Spleen (tissue), 11 donors: ENCODE measurements around the gene CNTN5. TPM values are rescaled to one million over a fixed set of nuclear protein-coding genes. Genes with fewer than 3 reads are reported as not detected.
A peak's percentile ranks its signal among the peaks of the same experiment; 100 is the strongest.

ENCODE experiments used
- DNase-seq: peaks from one replicate; pipeline ENCODE4 v3.0.0-alpha.2; 2020
- H3K27ac ChIP-seq, 8 donors: fragments of 200-600 bp; sonication (generic) in 7 of 8; 1 replicate in 4 of 8; 2 replicates in 4 of 8; pipeline versions ENCODE4 v1.5.0 to v1.8.0; 2016 to 2021; ENCODE audit warnings: inconsistent platforms in 4 of 8, mild to moderate bottlenecking in 4 of 8, moderate library complexity in 1 of 8
- H3K27me3 ChIP-seq, 7 donors: fragments of 200-600 bp; sonication (generic) in 6 of 7; replicated peaks in 1 of 7; 1 replicate in 4 of 7; 2 replicates in 3 of 7; pipeline versions ENCODE4 v1.5.0 to v1.8.0; 2016 to 2021; ENCODE audit warnings: inconsistent platforms in 3 of 7, mild to moderate bottlenecking in 1 of 7
- H3K36me3 ChIP-seq, 6 donors: fragments of 200-600 bp; sonication (generic) in 5 of 6; 1 replicate in 4 of 6; 2 replicates in 2 of 6; pipeline versions ENCODE4 v1.5.0 to v1.8.0; 2016 to 2021; ENCODE audit warnings: inconsistent platforms in 2 of 6
- H3K4me1 ChIP-seq, 6 donors: fragments of 200-600 bp; sonication (generic) in 5 of 6; 1 replicate in 3 of 6; 2 replicates in 3 of 6; pipeline versions ENCODE4 v1.5.0 to v1.8.0; 2016 to 2021; ENCODE audit warnings: inconsistent platforms in 3 of 6
- H3K4me3 ChIP-seq, 8 donors: fragments of 200-600 bp; sonication (generic) in 7 of 8; 1 replicate in 4 of 8; 2 replicates in 4 of 8; pipeline versions ENCODE4 v1.5.0 to v1.8.0; 2016 to 2021; ENCODE audit warnings: inconsistent platforms in 4 of 8, mild to moderate bottlenecking in 4 of 8, moderate library complexity in 2 of 8
- H3K9me3 ChIP-seq, 8 donors: fragments of 200-600 bp; sonication (generic) in 7 of 8; 1 replicate in 4 of 8; 2 replicates in 4 of 8; pipeline versions ENCODE4 v1.5.0 to v1.8.0; 2016 to 2021; ENCODE audit warnings: inconsistent platforms in 4 of 8
- CTCF ChIP-seq, 11 experiments: fragments of 200-600 bp in 7 of 11; fragments of 450-650 bp in 4 of 11; sonication (generic) in 4 of 11; IDR thresholded peaks in 8 of 11; conservative IDR thresholded peaks in 3 of 11; 1 replicate in 7 of 11; 2 replicates in 4 of 11; pipeline versions ENCODE4 v1.4.0 to v1.8.0; 2016 to 2021; ENCODE audit warnings: antibody characterized with exemption in 11 of 11, inconsistent platforms in 4 of 11, mild to moderate bottlenecking in 1 of 11
- POLR2A ChIP-seq, 3 donors: fragments of 450-650 bp; IDR thresholded peaks; one replicate each; pipeline ENCODE4 v1.5.1; 2017; ENCODE audit warnings: antibody characterized with exemption in 3 of 3, mild to moderate bottlenecking in 1 of 3
- POLR2AphosphoS5 ChIP-seq, 3 donors: sonication (generic); formaldehyde crosslinking; IDR thresholded peaks; one replicate each; pipeline ENCODE4 v1.5.1; 2017; ENCODE audit warnings: antibody characterized with exemption in 3 of 3
- WGBS, 5 donors: extraction: QIAGEN DNeasy Blood & Tissue Kit in 3 of 5; methylation state at CpG; one replicate each; pipeline versions ENCODE4 v1.1.5 to v1.1.7; 2013 to 2018; 5-methylcytosine and 5-hydroxymethylcytosine counted together
- intact Hi-C: fragments of 100-400 bp; cut with DNase I; formaldehyde crosslinking; loops from one replicate; pipeline ENCODE4 v1.15.0; 2023; ENCODE audit warnings: low total_unique reads
- polyA plus RNA-seq, 3 donors: library from polyadenylated mRNA; stranded (reverse); fragments of 200-250 nt; gene quantifications; one replicate each; pipeline ENCODE4 v1.2.1, GENCODE V29; 2013
- total RNA-seq, 7 donors: library from RNA; depleted of rRNA in 3 of 7; stranded (reverse); fragments of >200 nt in 3 of 7; fragmentation: NEBNext Ultra II Directional in 4 of 7; extraction: Animal tissue kit (Norgen Biotek cat#: 25700) in 4 of 7; gene quantifications; one replicate each; pipeline versions ENCODE4 v1.1.0 to v1.2.1, GENCODE V29; 2016 to 2021
- donor health status: healthy with polysubstance abuse.
- donor health status: DM: no; HTN: no; CAD: no; lungs with moderate emphysema.
- donor health status: DM: no; HTN: no; CAD: no.
- donor health status: Bipolar disorder and iron deficiency.
- donor health status: healthy.
- donor health status: DM: no; HTN: no; CAD: no.
- donor health status: DM: yes; HTN: yes; CAD: no.

CNTN5 gene
- total and polyA plus RNA-seq, 10 donors, result 0.02 TPM; not detected in 8

- H3K27ac ChIP-seq, result no peak overlapping the region
- WGBS, 5 donors, result 68 to 80% (median 76%) methylated on average over 2 of the region's 2 CpGs
- no peak overlapping the region for H3K4me3 ChIP-seq
- peaks cover 0 to 6% (median 0%) of the 10 kb centered on the region in 6 donors for H3K4me1 ChIP-seq
- no peaks in the 10 kb centered on the region for H3K36me3 ChIP-seq
- intact Hi-C loops, result no loop called here
- no peaks in the 10 kb centered on the region for H3K27me3 ChIP-seq
- no peak for DNase-seq
- TF ChIP-seq POLR2A (IDR thresholded peaks at IDR 0.05) (no peak), POLR2AphosphoS5 (IDR thresholded peaks at IDR 0.05) (no peak), CTCF (IDR thresholded peaks at IDR 0.05 in 8 of 11, conservative IDR thresholded peaks at IDR 0.05 in 3 of 11) (no peak)
- H3K9me3 ChIP-seq, result no peaks in the 10 kb centered on the region
These were observed 46.0 kb downstream of the CNTN5 start for GRCh38 chr11:99066618-99067317.

GRCh38 chr11:99068832-99069231 lies 48.1 kb downstream of the CNTN5 start:
- intact Hi-C loops, result no loop called here
- no peak for TF ChIP-seq POLR2AphosphoS5 (IDR thresholded peaks at IDR 0.05)
- no peak for TF ChIP-seq CTCF (IDR thresholded peaks at IDR 0.05 in 8 of 11, conservative IDR thresholded peaks at IDR 0.05 in 3 of 11)
- no peak for TF ChIP-seq POLR2A (IDR thresholded peaks at IDR 0.05)
- Histone ChIP-seq H3K4me1 (peaks cover 0 to 6% (median 0%) of the 10 kb centered on the region in 6 donors), H3K4me3 (no peak overlapping the region), H3K27me3 (no peaks in the 10 kb centered on the region), H3K27ac (no peak overlapping the region), H3K36me3 (no peaks in the 10 kb centered on the region), H3K9me3 (no peaks in the 10 kb centered on the region)
- DNase-seq, result no peak
- WGBS, 5 donors, result 50 to 64% (median 57%) methylated on average over 2 of the region's 2 CpGs

GRCh38 chr11:99069856-99070444 lies 49.2 kb downstream of the CNTN5 start:
- Histone ChIP-seq H3K27ac (peak overlapping the region in 3 of 8 donors; percentile 6 to 36 (median 31)), H3K36me3 (no peaks in the 10 kb centered on the region), H3K9me3 (no peaks in the 10 kb centered on the region), H3K27me3 (no peaks in the 10 kb centered on the region), H3K4me1 (peaks cover 0 to 6% (median 0%) of the 10 kb centered on the region in 6 donors), H3K4me3 (peak overlapping the region; percentile 4 to 66 (median 30))
- DNase-seq, result no peak
- no peak for TF ChIP-seq POLR2AphosphoS5 (IDR thresholded peaks at IDR 0.05)
- TF ChIP-seq CTCF (IDR thresholded peaks at IDR 0.05 in 8 of 11, conservative IDR thresholded peaks at IDR 0.05 in 3 of 11), result no peak
- no peak for TF ChIP-seq POLR2A (IDR thresholded peaks at IDR 0.05)
- WGBS, 5 donors, result 5 to 15% (median 5%) methylated on average over 8 of the region's 8 CpGs
- intact Hi-C loops, result no loop called here

- no peak for DNase-seq
- H3K27me3 ChIP-seq, result no peaks in the 10 kb centered on the region
- H3K4me1 ChIP-seq, result no peaks in the 10 kb centered on the region
- H3K4me3 ChIP-seq, result no peak overlapping the region
- no peaks in the 10 kb centered on the region for H3K36me3 ChIP-seq
- no peaks in the 10 kb centered on the region for H3K9me3 ChIP-seq
- intact Hi-C loops, result no loop called here
- no peak for TF ChIP-seq POLR2AphosphoS5 (IDR thresholded peaks at IDR 0.05)
- no peak for TF ChIP-seq CTCF (IDR thresholded peaks at IDR 0.05 in 8 of 11, conservative IDR thresholded peaks at IDR 0.05 in 3 of 11)
- no peak for TF ChIP-seq POLR2A (IDR thresholded peaks at IDR 0.05)
- H3K27ac ChIP-seq, result no peak overlapping the region
- WGBS, 5 donors, result 50 to 73% (median 58%) methylated on average over 3 of the region's 3 CpGs
These were observed 58.8 kb downstream of the CNTN5 start for GRCh38 chr11:99079576-99079975.
